HG03460 (cell line): ENCODE data around the gene UBE2D1.

Experiments
- ATAC-seq: cut with Tn5 transposase; IDR thresholded peaks from one replicate; pipeline ENCODE4 v1.9.1; 2021; ENCODE audit not compliant: unreplicated experiment

UBE2D1 gene

GRCh38 chr10:58336242-58336641 lies 1.4 kb downstream of the UBE2D1 start:
- no peak for ATAC-seq

- ATAC-seq = no peak
These were observed 6.6 kb downstream of the UBE2D1 start for GRCh38 chr10:58341422-58341821.

- ATAC-seq = no peak
These were observed 7.1 kb downstream of the UBE2D1 start for GRCh38 chr10:58341947-58342346.

DNA sequence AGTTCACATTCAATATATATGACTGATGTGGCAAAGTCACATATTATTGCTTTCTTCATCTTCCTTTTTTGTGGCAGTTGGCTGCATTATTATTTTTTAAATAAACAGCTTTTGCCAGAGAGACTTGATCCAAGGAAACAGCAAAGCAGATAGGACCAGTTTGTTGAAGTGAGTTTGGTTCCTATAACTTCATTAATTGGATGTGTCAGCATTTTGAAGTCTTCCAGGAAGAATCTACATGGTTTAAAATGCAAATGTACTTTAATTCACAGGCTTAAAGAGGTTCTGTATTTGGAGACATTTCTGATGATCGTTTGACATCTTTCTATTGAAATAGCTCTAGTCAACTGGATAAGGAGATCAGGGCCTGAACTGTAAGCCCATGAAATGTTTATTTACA lies 13.2 kb downstream of the UBE2D1 start:
- no peak for ATAC-seq

DNA sequence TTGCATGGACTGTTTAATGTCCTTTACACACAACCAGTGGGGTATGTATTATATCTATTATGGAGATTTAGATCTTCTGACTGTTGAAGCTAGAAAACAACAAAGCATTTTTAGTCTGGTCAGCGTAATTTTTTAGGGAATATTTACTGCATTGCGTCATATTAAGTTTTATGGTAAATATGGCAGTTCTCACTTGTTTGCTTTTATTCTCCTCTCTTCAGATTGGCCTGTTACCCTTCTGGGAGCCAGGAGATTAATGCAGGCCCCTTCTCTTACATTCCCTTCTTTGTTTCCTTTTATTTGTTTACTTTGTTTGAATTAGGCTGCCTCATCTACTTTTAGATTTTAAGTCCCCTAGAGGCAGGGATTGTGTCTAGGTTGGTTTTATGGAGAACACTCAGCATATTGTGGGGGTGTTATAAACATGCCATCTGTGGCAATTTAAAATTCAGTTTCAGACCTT lies 13.8 kb downstream of the UBE2D1 start:
- no peak for ATAC-seq

GRCh38 chr10:58350023-58350422 lies 15.2 kb downstream of the UBE2D1 start:
- ATAC-seq = no peak

DNA sequence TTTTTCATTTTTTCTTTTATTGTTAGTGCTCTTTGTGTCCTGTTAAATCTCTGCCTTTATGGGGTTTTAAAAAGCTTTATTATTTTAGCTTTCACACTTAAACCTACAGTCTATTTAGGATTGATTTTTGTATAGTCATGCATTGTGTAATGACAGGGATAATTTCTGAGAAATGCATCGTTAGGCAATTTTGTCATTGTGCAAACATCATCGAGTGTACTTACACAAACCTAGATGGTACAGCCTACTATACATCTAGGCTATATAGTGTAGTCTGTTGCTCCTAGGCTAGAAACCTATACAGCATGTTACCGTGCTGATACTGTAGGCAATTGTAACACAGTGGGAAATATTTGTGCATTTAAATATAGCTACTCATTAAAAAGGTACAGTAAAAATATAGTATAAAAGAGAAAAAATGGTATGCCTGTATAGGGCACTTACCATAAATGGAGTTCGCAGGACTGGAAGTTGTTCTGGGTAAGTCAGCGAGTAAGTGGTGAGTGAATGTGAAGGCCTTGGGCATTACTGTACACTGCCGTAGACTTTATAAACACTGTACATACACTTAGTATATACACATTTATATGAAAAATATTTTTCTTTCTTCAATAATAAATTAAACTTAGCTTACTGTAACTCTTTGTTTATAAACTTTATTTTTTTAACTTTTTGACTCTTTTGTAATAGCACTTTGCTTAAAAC lies 16.0 kb downstream of the UBE2D1 start:
- ATAC-seq = no peak

- ATAC-seq = no peak
These were observed 17.1 kb downstream of the UBE2D1 start for GRCh38 chr10:58351616-58352578.

DNA sequence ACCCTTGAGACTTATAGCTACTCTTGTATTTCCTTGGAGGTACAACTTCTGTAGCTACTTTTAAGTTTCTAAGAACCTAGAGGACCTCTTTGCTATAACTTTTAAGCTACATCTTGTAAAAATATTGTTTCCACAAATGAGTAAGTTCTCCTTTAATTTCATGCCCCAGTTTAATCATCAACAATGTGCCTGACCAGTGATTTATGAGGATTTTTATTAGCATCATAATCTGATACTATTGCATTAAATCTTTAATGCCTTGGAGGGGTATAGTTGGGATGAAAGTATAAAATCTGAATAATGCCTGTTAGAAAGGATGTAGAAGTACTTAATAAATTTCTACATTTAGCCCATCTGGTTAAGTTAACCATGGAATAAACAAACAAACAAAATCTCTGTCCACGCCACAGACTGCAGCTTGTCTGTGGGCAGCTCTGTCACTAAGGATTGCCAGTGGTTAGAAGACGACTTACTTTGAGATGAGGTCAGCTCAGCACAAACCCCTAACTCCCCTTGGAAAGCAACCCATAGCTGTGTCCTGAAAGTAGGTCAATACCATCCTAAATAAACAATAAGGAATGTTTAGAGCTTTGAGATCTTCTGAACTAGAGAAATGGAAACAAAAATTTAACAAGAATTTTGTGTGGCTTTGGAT lies 18.3 kb downstream of the UBE2D1 start:
- no peak for ATAC-seq

GRCh38 chr10:58356756-58357155 lies 21.9 kb downstream of the UBE2D1 start:
- no peak for ATAC-seq

GRCh38 chr10:58358314-58358933 lies 23.6 kb downstream of the UBE2D1 start:
- ATAC-seq = no peak

DNA sequence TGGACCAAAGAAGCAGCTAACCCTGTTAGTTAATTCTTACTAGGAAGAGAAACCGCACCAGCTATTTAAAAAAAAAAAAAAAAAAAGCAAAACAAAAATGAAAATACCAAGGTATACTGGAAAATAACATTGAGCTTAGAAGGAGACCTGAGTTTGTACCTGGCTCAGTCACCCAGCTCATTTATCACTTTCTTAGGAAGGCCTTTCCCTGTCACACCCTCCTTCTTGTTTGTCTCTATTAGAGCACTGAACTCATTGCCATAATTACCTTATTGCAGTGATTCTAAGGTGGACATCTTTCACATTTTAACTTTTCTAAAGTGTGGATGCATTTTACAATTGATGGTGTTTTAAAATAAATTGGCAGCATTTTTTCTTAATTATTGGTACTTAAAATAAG lies 24.1 kb downstream of the UBE2D1 start:
- ATAC-seq = no peak

DNA sequence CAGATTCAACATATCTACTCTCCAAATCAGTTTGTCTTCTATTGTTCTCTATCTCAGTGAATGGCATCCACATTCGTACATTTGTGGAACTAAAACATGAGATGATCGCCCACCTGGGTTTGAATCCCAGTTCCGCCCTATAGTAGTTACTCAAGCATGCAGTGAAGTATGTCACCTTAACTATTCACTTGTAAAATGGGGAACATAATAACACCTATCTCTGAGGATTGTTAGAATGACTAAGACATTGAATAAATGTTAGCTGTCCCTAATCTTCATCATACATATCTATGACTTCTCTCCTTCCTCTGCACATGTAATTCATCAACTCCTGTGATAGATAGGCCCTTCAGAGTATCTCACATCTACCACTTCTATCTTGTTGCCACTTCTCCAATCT lies 24.7 kb downstream of the UBE2D1 start:
- no peak for ATAC-seq

DNA sequence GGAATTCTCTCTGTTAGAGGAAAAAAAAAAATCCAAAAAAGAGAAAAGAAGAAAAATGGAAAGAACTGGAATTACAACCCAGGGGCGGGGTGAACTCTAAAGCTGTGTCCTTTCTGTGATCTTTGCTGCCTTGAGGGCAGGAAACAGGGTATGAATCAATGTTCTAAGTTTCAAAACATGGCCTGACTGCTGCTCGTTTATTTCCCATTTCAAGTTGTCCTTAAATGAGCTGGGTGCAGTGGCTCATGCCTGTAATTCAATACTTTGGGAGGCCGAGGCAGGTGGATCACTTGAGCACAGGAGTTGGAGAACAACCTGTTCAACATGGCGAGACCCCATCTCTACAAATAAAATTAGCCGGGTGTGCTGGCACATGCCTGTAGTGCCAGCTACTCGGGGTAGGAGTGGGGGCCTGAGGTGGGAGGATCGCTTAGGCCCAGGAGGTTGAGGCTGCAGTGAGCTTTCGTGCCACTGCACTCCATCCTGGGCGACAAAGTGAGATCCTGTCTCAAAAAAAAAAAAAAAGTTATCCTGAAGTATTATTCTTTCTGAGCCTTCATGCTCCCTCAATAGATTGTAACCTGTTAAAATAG lies 25.7 kb downstream of the UBE2D1 start:
- ATAC-seq = no peak

DNA sequence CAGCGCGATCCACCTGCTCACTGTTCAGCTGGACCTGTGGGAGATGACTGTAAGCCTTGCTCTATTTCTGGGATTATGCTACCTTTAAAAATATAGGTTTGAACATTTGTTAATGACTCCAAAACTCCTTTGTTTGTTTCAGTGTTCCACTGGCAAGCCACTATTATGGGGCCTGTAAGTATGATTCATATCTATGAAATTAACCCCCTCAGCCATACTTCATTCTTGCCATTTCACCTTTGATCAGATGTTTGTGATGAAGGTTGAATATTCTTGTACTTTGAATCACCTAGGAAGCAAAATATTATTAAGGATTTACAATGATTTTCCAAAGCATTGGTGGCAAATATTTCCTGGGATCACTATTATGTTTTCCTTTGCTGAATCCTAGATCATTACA lies 26.5 kb downstream of the UBE2D1 start:
- ATAC-seq = no peak

DNA sequence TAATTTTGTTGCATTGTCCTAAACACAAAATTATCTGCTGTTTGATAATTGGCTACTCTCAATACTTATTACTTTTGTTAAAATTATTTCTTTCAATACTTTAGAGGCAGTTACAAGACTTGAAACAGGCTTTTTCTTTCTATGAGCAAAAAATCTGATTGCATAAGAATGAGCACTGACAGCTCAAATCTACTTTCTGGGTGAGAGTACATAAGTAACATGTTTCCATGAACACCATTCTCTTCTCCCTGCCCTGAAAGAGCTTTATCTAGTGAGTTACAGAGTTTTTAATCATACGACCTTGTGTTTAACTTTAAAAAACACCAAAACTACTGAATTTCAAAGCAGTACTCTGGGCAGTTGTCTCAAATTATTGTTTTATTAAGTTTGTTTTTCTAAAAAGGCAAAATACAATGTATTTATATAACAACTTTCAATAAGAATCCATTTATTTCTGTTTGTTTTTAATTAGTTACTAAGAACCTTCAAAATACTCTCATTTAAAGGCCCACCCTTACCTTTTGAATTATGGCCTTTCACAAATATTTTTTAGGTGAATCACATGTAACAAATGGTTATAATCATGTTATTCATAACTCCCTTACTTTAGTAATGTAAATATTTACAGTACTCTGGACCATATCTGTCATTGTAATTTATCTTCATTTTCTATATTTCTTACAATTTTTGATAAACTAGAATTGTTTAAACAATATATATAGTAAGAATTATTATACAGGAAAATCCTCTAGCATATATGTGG lies 27.4 kb downstream of the UBE2D1 start:
- no peak for ATAC-seq

GRCh38 chr10:58367069-58367468 lies 32.3 kb downstream of the UBE2D1 start:
- ATAC-seq = no peak

- ATAC-seq = no peak
These were observed 36.7 kb downstream of the UBE2D1 start for GRCh38 chr10:58371473-58371872.

DNA sequence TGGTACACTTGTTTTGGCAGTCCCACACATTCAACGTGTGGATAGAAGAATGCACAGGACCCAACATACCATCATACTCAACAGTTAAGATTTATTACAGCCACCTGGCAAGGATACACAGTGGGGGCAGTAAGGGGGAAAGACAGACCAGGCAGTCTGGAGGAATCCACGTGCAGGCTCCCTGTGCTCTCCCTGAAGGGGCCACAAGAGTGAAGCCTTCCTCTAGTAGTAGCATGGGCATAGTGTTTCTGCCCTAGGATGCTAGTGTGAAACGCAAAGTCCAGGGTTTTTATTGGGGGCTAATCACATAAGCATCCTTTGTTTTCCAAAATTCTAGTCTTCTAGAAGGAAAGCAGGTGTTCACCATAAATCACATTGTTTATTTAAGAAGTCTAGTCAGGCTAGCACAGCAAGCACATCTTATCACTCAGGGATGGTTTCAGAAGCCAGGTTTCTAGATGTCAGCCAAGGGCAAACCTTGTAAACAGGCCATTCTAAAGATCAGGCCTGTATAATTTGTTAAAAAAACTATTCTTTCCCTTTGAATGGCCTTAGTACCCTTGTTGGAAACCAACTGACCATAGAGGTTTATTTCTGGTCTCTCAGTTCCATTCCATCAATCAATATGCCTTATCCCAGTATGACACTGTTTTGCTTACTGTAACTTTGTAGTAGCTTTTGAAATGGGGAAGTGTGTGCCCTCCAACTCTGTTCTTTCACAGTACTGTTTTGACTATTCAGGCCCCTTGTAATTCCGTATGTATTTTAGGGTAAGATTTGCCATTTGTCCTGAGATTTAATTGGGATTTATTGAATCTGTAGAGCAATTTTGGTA lies 38.0 kb downstream of the UBE2D1 start:
- ATAC-seq = no peak
